HepG2 (cell line): ENCODE results near the gene SLC22A14.

ENCODE experiments used
- CTCF ChIP-seq: sonication (generic); formaldehyde crosslinking; IDR thresholded peaks from 2 replicates; pipeline ENCODE4 v1.5.0; 2020; ENCODE audit warnings: mild to moderate bottlenecking, missing genetic modification reagents, moderate library complexity
- EP300 ChIP-seq, 3 experiments: sonication (generic) in 1 of 3; formaldehyde crosslinking in 1 of 3; IDR thresholded peaks; 2 replicates each; pipeline versions ENCODE4 v1.5.1 to v1.6.1; 2011 to 2020; ENCODE audit warnings: low read depth in 2 of 3, low read length in 2 of 3, borderline replicate concordance in 1 of 3, improper control_type of control experiment in 1 of 3, mild to moderate bottlenecking in 1 of 3, missing genetic modification reagents in 1 of 3, moderate library complexity in 1 of 3
- ETS1 ChIP-seq: sonication (generic); formaldehyde crosslinking; IDR thresholded peaks from 2 replicates; pipeline ENCODE4 v1.4.0; 2020; ENCODE audit warnings: missing genetic modification reagents
- GLI4 ChIP-seq: sonication (generic); formaldehyde crosslinking; IDR thresholded peaks from 2 replicates; pipeline ENCODE4 v1.5.1; 2020; ENCODE audit warnings: missing genetic modification reagents, mild to moderate bottlenecking, moderate library complexity, borderline replicate concordance
- MAFG ChIP-seq: sonication (generic); formaldehyde crosslinking; IDR thresholded peaks from 2 replicates; pipeline ENCODE4 v1.5.1; 2020; ENCODE audit warnings: mild to moderate bottlenecking, missing genetic modification reagents
- PAXIP1 ChIP-seq: sonication (generic); formaldehyde crosslinking; conservative IDR thresholded peaks from 2 replicates; pipeline ENCODE4 v1.4.0; 2020; ENCODE audit warnings: mild to moderate bottlenecking, missing genetic modification reagents, moderate library complexity
- REL ChIP-seq: sonication (generic); formaldehyde crosslinking; conservative IDR thresholded peaks from 2 replicates; pipeline ENCODE4 v1.8.0; 2022; ENCODE audit warnings: mild to moderate bottlenecking, missing genetic modification reagents, moderate library complexity
- REST ChIP-seq, 2 experiments: IDR thresholded peaks; 2 replicates each; pipeline ENCODE4 v1.6.1; 2011 to 2012; ENCODE audit warnings: low read length in 2 of 2, borderline replicate concordance in 1 of 2, low read depth in 1 of 2, mild to moderate bottlenecking in 1 of 2, moderate library complexity in 1 of 2
- TF ChIP-seq, protein P1 (sequence below): sonication (generic); formaldehyde crosslinking; conservative IDR thresholded peaks from 2 replicates; pipeline ENCODE4 v1.4.0; 2020; ENCODE audit warnings: missing genetic modification reagents
- TF ChIP-seq, protein P2 (sequence below), 2 experiments: fragments of 450-650 bp in 1 of 2; sonication (generic) in 1 of 2; formaldehyde crosslinking; IDR thresholded peaks; 2 replicates each; pipeline versions ENCODE4 v1.5.0 to v1.8.0; 2020 to 2022; ENCODE audit warnings: mild to moderate bottlenecking in 1 of 2, missing genetic modification reagents in 1 of 2

DNA sequence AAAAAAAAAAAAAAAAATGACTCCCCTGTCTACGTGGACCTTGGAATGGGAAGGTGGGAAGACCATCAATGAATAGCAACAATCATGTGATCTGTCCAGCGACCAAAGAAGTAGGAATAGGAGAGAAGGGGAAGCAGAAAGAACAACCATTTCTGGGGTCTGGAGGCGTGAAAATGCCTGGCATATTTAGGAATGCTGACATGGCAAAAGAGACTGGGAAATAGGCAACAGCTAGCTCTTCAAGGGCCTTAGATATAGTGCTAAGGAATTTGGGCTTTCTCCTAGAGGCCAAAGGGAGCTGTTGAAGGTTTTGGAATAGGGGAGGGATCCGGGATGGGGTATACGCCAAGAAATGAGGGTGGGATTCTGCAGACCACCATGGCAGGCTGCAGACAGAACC lies 10.5 kb upstream of the SLC22A14 start:
- TF ChIP-seq PAXIP1 (no peak), REST (IDR thresholded peaks at IDR 0.05; ENCODE audit: borderline replicate concordance in 1 of 2, low read depth in 1 of 2, low read length in 2 of 2) (no peak), MAFG (no peak), REL (no peak), ETS1 (CRISPR knock-in tag) (no peak), CTCF (CRISPR knock-in tag) (no peak), GLI4 (CRISPR knock-in tag) (no peak), EP300 (IDR thresholded peaks at IDR 0.05; ENCODE audit: low read depth in 2 of 2, low read length in 2 of 2) (no peak), EP300 (CRISPR knock-in tag; IDR thresholded peaks at IDR 0.05; ENCODE audit: borderline replicate concordance) (no peak)
- TF ChIP-seq, protein P1, sequence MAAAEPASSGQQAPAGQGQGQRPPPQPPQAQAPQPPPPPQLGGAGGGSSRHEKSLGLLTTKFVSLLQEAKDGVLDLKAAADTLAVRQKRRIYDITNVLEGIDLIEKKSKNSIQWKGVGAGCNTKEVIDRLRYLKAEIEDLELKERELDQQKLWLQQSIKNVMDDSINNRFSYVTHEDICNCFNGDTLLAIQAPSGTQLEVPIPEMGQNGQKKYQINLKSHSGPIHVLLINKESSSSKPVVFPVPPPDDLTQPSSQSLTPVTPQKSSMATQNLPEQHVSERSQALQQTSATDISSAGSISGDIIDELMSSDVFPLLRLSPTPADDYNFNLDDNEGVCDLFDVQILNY (CRISPR knock-in tag): no peak
- TF ChIP-seq, protein P2, sequence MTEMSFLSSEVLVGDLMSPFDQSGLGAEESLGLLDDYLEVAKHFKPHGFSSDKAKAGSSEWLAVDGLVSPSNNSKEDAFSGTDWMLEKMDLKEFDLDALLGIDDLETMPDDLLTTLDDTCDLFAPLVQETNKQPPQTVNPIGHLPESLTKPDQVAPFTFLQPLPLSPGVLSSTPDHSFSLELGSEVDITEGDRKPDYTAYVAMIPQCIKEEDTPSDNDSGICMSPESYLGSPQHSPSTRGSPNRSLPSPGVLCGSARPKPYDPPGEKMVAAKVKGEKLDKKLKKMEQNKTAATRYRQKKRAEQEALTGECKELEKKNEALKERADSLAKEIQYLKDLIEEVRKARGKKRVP (CRISPR knock-in tag; IDR thresholded peaks at IDR 0.05): no peak
